ENCODE results near the gene KRTAP5-4.
A peak's percentile ranks its signal among the peaks of the same experiment; 100 is the strongest.

The KRTAP5-4 gene

DNA sequence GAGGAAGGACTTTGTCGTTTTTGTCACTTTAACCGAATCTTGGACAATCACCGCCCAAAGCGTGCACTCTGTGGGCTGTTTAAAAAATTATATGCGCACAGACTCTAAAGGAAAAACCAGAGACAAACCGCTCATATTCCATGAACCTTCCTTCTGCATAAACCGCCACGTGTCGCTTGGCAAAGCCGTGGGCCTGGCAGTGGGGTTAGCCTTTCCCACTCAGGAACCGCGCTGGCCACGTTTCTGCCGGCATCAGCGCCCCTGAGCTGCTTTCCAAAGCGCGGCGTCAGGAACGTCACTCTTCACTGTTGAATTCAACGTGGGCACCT is 30.5 kb upstream of the KRTAP5-4 start:
- H3K9ac ChIP-seq (ENCODE audit: low read length) = no peak overlapping the region
- H2BK15ac ChIP-seq (ENCODE audit: low read depth, poor library complexity, severe bottlenecking) = no peak overlapping the region
- no peak overlapping the region for H3K14ac ChIP-seq (ENCODE audit: low read length in 2 of 2)
- H2BK12ac ChIP-seq (ENCODE audit: low read length in 2 of 2) = peak overlapping the region in 1 of 2 experiments; percentile 82
- peak overlapping the region; percentile 56 for H4K91ac ChIP-seq (ENCODE audit: low read length)
- H2BK5ac ChIP-seq (ENCODE audit: low read depth, low read length, poor library complexity, severe bottlenecking) = no peak overlapping the region
- no peak overlapping the region for H3K18ac ChIP-seq (ENCODE audit: low read depth in 1 of 2, low read length in 2 of 2)
- H2BK120ac ChIP-seq (ENCODE audit: low read depth, low read length) = no peak overlapping the region
- H3K27me3 ChIP-seq (ENCODE audit: control insufficient read depth in 1 of 2, insufficient read depth in 1 of 2, low read length in 2 of 2) = peaks cover 35 to 64% of the 10 kb centered on the region in 2 experiments
- H3K36me3 ChIP-seq (ENCODE audit: control insufficient read depth in 1 of 2, insufficient read depth in 2 of 2, low read depth in 1 of 2, low read length in 2 of 2) = no peaks in the 10 kb centered on the region
- peak overlapping the region in 1 of 2 experiments; percentile 54 for H3K4ac ChIP-seq (ENCODE audit: low read depth in 1 of 2, low read length in 2 of 2)
- H3K27ac ChIP-seq (ENCODE audit: low read length, poor library complexity, severe bottlenecking) = no peak overlapping the region
- H2AK5ac ChIP-seq (ENCODE audit: low read length, severe bottlenecking) = no peak overlapping the region
- H3K9me3 ChIP-seq (ENCODE audit: control insufficient read depth, low read length) = no peaks in the 10 kb centered on the region
- DNase-seq = no peak
- no peak overlapping the region for H2AFZ ChIP-seq (ENCODE audit: low read depth, low read length)
- WGBS = 55% methylated on average over 20 of the region's 20 CpGs
- no peak overlapping the region for H3K4me3 ChIP-seq (ENCODE audit: insufficient read depth in 1 of 2, low read depth in 1 of 2, low read length in 2 of 2)
- peak overlapping the region; percentile 83 for H4K8ac ChIP-seq (ENCODE audit: low read length)
- no peak overlapping the region for H3K23ac ChIP-seq (ENCODE audit: low read length in 2 of 2)
- no peaks in the 10 kb centered on the region for H3K79me1 ChIP-seq (replicated peaks; ENCODE audit: low read length, poor library complexity, severe bottlenecking)
- H3K4me1 ChIP-seq (ENCODE audit: control insufficient read depth, insufficient read depth, low read depth, low read length) = peaks cover 12% of the 10 kb centered on the region
- H3K4me2 ChIP-seq (ENCODE audit: low read length, poor library complexity, severe bottlenecking) = no peak overlapping the region

- H3K36me3 ChIP-seq (ENCODE audit: control insufficient read depth in 1 of 2, insufficient read depth in 2 of 2, low read depth in 1 of 2, low read length in 2 of 2) = no peaks in the 10 kb centered on the region
- no peak overlapping the region for H3K14ac ChIP-seq (ENCODE audit: low read length in 2 of 2)
- H3K4ac ChIP-seq (ENCODE audit: low read depth in 1 of 2, low read length in 2 of 2) = no peak overlapping the region
- no peak overlapping the region for H2BK5ac ChIP-seq (ENCODE audit: low read depth, low read length, poor library complexity, severe bottlenecking)
- H2BK120ac ChIP-seq (ENCODE audit: low read depth, low read length) = no peak overlapping the region
- peak overlapping the region; percentile 7 for H4K8ac ChIP-seq (ENCODE audit: low read length)
- DNase-seq = no peak
- WGBS = 87% methylated on average over 19 of the region's 19 CpGs
- no peaks in the 10 kb centered on the region for H3K79me1 ChIP-seq (replicated peaks; ENCODE audit: low read length, poor library complexity, severe bottlenecking)
- H3K27me3 ChIP-seq (ENCODE audit: control insufficient read depth in 1 of 2, insufficient read depth in 1 of 2, low read length in 2 of 2) = peaks cover 35 to 65% of the 10 kb centered on the region in 2 experiments
- H2BK15ac ChIP-seq (ENCODE audit: low read depth, poor library complexity, severe bottlenecking) = peak overlapping the region; percentile 71
- peak overlapping the region; percentile 79 for H4K91ac ChIP-seq (ENCODE audit: low read length)
- H2BK12ac ChIP-seq (ENCODE audit: low read length in 2 of 2) = peak overlapping the region in 1 of 2 experiments; percentile 64
- H3K9ac ChIP-seq (ENCODE audit: low read length) = no peak overlapping the region
- H3K9me3 ChIP-seq (ENCODE audit: control insufficient read depth, low read length) = no peaks in the 10 kb centered on the region
- peak overlapping the region in 1 of 2 experiments; percentile 12 for H3K18ac ChIP-seq (ENCODE audit: low read depth in 1 of 2, low read length in 2 of 2)
- no peak overlapping the region for H3K4me2 ChIP-seq (ENCODE audit: low read length, poor library complexity, severe bottlenecking)
- H3K27ac ChIP-seq (ENCODE audit: low read length, poor library complexity, severe bottlenecking) = no peak overlapping the region
- no peak overlapping the region for H3K23ac ChIP-seq (ENCODE audit: low read length in 2 of 2)
- H2AFZ ChIP-seq (ENCODE audit: low read depth, low read length) = no peak overlapping the region
- no peak overlapping the region for H2AK5ac ChIP-seq (ENCODE audit: low read length, severe bottlenecking)
- H3K4me3 ChIP-seq (ENCODE audit: insufficient read depth in 1 of 2, low read depth in 1 of 2, low read length in 2 of 2) = no peak overlapping the region
- H3K4me1 ChIP-seq (ENCODE audit: control insufficient read depth, insufficient read depth, low read depth, low read length) = peaks cover 12% of the 10 kb centered on the region
These were observed 30.1 kb upstream of the KRTAP5-4 start for GRCh38 chr11:1652026-1652425.

DNA sequence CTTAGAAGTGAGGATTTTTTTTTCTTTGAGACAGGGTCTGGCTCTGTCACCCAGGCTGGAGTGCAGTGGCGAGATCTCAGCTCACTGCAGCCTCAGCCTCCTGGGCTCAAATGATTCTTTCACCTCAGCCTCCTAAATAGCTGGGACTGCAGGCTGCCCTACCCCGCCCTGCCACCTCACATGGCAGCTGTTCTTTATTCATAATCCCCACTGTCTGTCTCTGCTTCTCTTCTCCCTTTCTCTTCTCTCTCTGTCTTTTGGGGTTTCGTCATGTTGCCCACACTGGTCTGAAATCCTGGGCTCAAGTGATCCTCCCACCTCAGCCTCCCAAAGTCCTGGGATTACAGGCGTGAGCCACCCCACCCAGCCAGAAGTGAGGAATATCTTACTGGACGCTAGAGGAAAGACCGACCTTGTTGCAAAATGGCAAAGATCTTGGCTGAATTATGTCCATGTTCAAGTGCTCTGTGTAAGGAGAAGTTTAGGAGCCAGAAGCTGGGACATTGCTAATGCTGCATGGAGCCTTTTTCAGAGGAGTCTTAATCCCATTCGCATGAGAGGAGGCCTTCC is 29.6 kb upstream of the KRTAP5-4 start:
- H3K4me3 ChIP-seq (ENCODE audit: insufficient read depth in 1 of 2, low read depth in 1 of 2, low read length in 2 of 2) = no peak overlapping the region
- peaks cover 12% of the 10 kb centered on the region for H3K4me1 ChIP-seq (ENCODE audit: control insufficient read depth, insufficient read depth, low read depth, low read length)
- WGBS = 83% methylated on average over 7 of the region's 7 CpGs
- H3K4me2 ChIP-seq (ENCODE audit: low read length, poor library complexity, severe bottlenecking) = no peak overlapping the region
- no peak overlapping the region for H2BK15ac ChIP-seq (ENCODE audit: low read depth, poor library complexity, severe bottlenecking)
- no peak overlapping the region for H2AFZ ChIP-seq (ENCODE audit: low read depth, low read length)
- no peaks in the 10 kb centered on the region for H3K9me3 ChIP-seq (ENCODE audit: control insufficient read depth, low read length)
- peaks cover 33 to 63% of the 10 kb centered on the region in 2 experiments for H3K27me3 ChIP-seq (ENCODE audit: control insufficient read depth in 1 of 2, insufficient read depth in 1 of 2, low read length in 2 of 2)
- H3K18ac ChIP-seq (ENCODE audit: low read depth in 1 of 2, low read length in 2 of 2) = no peak overlapping the region
- no peak overlapping the region for H3K14ac ChIP-seq (ENCODE audit: low read length in 2 of 2)
- no peak overlapping the region for H3K27ac ChIP-seq (ENCODE audit: low read length, poor library complexity, severe bottlenecking)
- no peak overlapping the region for H3K9ac ChIP-seq (ENCODE audit: low read length)
- no peak overlapping the region for H2AK5ac ChIP-seq (ENCODE audit: low read length, severe bottlenecking)
- no peak for DNase-seq
- H3K36me3 ChIP-seq (ENCODE audit: control insufficient read depth in 1 of 2, insufficient read depth in 2 of 2, low read depth in 1 of 2, low read length in 2 of 2) = no peaks in the 10 kb centered on the region
- no peak overlapping the region for H4K8ac ChIP-seq (ENCODE audit: low read length)
- H2BK5ac ChIP-seq (ENCODE audit: low read depth, low read length, poor library complexity, severe bottlenecking) = no peak overlapping the region
- no peak overlapping the region for H3K23ac ChIP-seq (ENCODE audit: low read length in 2 of 2)
- H2BK12ac ChIP-seq (ENCODE audit: low read length in 2 of 2) = no peak overlapping the region
- H3K79me1 ChIP-seq (replicated peaks; ENCODE audit: low read length, poor library complexity, severe bottlenecking) = no peaks in the 10 kb centered on the region
- H2BK120ac ChIP-seq (ENCODE audit: low read depth, low read length) = no peak overlapping the region
- H3K4ac ChIP-seq (ENCODE audit: low read depth in 1 of 2, low read length in 2 of 2) = no peak overlapping the region
- no peak overlapping the region for H4K91ac ChIP-seq (ENCODE audit: low read length)

DNA sequence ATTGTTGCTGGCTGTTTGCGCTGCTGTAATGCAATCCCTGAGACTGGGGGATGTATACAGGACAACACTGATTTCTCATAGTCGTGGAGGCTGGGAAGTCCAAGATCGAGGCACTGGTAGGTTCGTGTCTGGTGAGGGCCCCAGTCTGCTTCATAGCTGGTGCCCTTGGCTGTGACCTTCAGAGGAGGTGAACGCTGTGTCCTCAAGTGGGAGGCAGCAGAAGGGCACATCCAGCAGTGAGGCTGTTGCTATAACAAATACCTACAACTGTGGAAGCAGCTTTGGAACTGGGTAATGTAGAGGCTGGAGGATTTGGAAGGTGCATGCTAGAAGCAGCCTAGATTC is 29.0 kb upstream of the KRTAP5-4 start:
- 73% methylated on average over 5 of the region's 5 CpGs for WGBS
- DNase-seq = no peak
- no peak overlapping the region for H3K27ac ChIP-seq (ENCODE audit: low read length, poor library complexity, severe bottlenecking)
- H3K18ac ChIP-seq (ENCODE audit: low read depth in 1 of 2, low read length in 2 of 2) = no peak overlapping the region
- H2BK12ac ChIP-seq (ENCODE audit: low read length in 2 of 2) = no peak overlapping the region
- no peaks in the 10 kb centered on the region for H3K9me3 ChIP-seq (ENCODE audit: control insufficient read depth, low read length)
- H3K9ac ChIP-seq (ENCODE audit: low read length) = no peak overlapping the region
- no peak overlapping the region for H2BK120ac ChIP-seq (ENCODE audit: low read depth, low read length)
- H2AK5ac ChIP-seq (ENCODE audit: low read length, severe bottlenecking) = no peak overlapping the region
- no peaks in the 10 kb centered on the region for H3K79me1 ChIP-seq (replicated peaks; ENCODE audit: low read length, poor library complexity, severe bottlenecking)
- no peak overlapping the region for H3K14ac ChIP-seq (ENCODE audit: low read length in 2 of 2)
- H4K8ac ChIP-seq (ENCODE audit: low read length) = no peak overlapping the region
- no peak overlapping the region for H2BK5ac ChIP-seq (ENCODE audit: low read depth, low read length, poor library complexity, severe bottlenecking)
- peaks cover 27 to 61% of the 10 kb centered on the region in 2 experiments for H3K27me3 ChIP-seq (ENCODE audit: control insufficient read depth in 1 of 2, insufficient read depth in 1 of 2, low read length in 2 of 2)
- H4K91ac ChIP-seq (ENCODE audit: low read length) = no peak overlapping the region
- H3K4ac ChIP-seq (ENCODE audit: low read depth in 1 of 2, low read length in 2 of 2) = no peak overlapping the region
- no peak overlapping the region for H3K4me2 ChIP-seq (ENCODE audit: low read length, poor library complexity, severe bottlenecking)
- H2BK15ac ChIP-seq (ENCODE audit: low read depth, poor library complexity, severe bottlenecking) = no peak overlapping the region
- H3K4me1 ChIP-seq (ENCODE audit: control insufficient read depth, insufficient read depth, low read depth, low read length) = peaks cover 12% of the 10 kb centered on the region
- no peak overlapping the region for H3K23ac ChIP-seq (ENCODE audit: low read length in 2 of 2)
- no peak overlapping the region for H2AFZ ChIP-seq (ENCODE audit: low read depth, low read length)
- no peak overlapping the region for H3K4me3 ChIP-seq (ENCODE audit: insufficient read depth in 1 of 2, low read depth in 1 of 2, low read length in 2 of 2)
- H3K36me3 ChIP-seq (ENCODE audit: control insufficient read depth in 1 of 2, insufficient read depth in 2 of 2, low read depth in 1 of 2, low read length in 2 of 2) = no peaks in the 10 kb centered on the region

Data from mesenchymal stem cell (in vitro differentiated cells and primary cell).